ENCODE data around the gene PREB. TPM values are rescaled to one million over a fixed set of nuclear protein-coding genes. Genes with fewer than 3 reads are reported as not detected.

Gene PREB
- total RNA-seq, 1 donor, result 37.0 TPM

DNA sequence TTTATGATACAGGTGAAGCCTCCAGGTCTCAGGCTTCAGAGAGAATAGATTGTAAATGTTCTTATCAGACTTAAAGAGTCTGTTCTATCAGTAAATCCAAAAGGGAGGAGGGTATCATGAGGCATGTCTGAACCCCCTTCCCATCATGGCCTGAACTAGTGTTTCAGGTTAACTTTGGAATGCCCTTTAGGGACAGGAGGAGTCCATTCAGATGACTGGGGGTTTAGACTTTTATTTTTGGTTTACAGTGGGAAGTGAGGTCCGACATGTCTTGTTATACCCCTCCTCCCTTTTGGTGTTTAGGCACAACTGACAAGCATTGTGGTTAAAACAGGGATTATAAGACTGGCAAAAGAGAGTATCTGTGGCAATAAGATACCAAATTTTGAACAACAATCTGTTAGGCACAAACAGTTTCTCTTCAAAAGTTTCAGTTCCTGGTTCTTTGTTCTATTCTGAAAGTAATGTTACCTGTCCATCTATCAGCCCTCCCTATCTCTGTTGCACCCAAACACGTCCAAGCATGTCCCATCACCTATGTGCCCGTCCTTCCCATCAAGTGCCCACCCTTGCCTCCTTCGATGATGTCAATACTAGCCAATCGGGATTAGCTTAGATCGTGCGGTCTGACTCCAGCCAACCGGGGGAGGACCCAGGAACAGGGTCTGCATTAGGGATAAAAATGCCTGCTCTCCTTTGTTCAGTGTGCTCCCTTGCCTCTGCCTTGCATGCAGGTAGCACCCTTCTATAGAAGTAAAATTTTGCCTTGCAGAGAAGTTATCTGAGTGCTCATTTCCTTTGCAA, 30.7 kb upstream of the PREB start:
- DNase-seq (ENCODE audit: low read depth), result no peak
- TF ChIP-seq, protein P1, sequence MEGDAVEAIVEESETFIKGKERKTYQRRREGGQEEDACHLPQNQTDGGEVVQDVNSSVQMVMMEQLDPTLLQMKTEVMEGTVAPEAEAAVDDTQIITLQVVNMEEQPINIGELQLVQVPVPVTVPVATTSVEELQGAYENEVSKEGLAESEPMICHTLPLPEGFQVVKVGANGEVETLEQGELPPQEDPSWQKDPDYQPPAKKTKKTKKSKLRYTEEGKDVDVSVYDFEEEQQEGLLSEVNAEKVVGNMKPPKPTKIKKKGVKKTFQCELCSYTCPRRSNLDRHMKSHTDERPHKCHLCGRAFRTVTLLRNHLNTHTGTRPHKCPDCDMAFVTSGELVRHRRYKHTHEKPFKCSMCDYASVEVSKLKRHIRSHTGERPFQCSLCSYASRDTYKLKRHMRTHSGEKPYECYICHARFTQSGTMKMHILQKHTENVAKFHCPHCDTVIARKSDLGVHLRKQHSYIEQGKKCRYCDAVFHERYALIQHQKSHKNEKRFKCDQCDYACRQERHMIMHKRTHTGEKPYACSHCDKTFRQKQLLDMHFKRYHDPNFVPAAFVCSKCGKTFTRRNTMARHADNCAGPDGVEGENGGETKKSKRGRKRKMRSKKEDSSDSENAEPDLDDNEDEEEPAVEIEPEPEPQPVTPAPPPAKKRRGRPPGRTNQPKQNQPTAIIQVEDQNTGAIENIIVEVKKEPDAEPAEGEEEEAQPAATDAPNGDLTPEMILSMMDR (IDR thresholded peaks at IDR 0.05; ENCODE audit: insufficient read depth, low read length), result no peak
- no peak overlapping the region for H3K4me3 ChIP-seq (ENCODE audit: low read depth, low read length)

DNA sequence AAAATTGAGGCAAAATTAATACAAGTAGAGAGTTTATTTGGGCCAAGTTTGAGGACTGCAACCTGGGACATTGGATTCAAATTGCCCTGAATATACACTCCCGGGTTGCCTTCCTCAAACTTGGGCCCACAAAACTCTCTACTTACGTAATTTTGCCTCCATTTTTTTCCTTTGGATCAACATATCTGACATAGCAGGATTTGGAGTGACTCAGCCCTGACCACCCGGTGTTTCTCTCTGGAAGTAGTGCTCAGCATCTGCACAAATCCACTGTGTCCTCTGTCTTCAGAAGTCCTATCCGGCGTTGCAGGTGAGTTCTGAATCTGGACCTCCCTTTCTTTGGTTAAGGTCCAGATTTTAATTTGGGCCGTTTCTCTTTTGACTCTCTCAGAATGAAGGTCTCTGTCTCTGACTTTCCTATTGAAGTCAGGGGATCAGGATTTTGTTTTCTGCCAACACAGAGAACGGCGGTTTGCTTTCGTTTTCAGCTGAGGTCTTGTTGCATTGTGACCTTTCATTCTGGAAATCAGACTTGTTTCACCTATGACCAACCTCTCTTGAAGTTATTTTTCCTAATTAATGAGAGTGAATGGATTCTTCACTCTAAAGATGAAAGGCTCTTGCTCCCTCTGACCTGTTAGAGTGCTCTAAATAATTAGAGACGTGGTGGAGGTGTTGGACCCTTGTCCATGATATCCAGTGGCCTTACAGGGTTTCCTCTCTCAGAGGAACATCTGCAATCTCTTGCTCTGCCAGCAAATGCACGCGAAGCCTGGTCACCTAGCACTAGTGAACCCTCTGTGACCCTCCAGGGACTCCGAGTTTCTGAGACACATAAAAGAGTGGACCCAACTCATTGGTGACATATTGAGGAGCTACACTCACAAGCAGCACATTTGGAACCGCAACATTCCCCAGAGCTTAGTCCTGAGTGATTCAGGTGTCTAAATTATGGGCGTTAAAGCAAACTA, 28.0 kb upstream of the PREB start:
- H3K4me3 ChIP-seq (ENCODE audit: low read depth, low read length), result no peak overlapping the region
- peak; percentile 22 for DNase-seq (ENCODE audit: low read depth)
- TF ChIP-seq, protein P1 (IDR thresholded peaks at IDR 0.05; ENCODE audit: insufficient read depth, low read length), result no peak

DNA sequence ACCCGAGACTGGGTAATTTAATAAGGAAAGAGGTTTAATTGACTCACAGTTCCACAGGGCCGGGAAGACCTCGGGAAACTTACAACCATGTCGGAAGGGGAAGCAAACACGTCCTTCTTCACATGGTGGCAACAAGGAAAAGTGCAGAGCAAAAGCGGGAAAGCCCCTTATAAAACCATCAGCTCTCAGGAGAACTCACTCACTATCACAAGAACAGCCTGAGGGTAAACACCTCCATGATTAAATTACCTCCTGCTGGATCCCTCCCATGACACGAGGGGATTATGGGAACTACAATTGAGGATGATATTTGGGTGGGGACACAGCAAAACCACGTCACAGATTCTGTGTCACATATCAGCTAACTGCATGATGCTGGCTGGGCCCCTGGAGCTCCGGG, 25.8 kb upstream of the PREB start:
- no peak for DNase-seq (ENCODE audit: low read depth)
- TF ChIP-seq, protein P1 (IDR thresholded peaks at IDR 0.05; ENCODE audit: insufficient read depth, low read length), result no peak
- H3K4me3 ChIP-seq (ENCODE audit: low read depth, low read length), result no peak overlapping the region

DNA sequence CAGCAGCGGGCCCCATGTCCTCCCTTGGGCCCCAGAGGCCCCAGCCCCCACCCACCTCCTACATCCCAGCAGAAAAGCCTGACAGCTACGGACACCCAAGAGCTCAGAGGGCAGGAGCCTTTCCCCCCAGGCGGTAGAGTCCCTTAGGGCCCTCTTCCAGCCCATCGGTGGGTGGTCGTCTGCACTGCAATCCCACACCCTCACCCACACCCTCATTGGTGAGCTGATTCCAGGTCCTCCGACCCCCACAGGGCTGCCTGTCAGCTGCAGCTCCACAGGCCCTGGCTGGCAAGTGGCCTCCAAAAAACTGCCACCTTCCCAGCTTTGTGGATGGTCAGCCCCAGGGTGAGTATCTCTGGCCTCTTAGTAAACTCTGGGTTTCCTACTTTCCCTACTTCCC, 24.8 kb upstream of the PREB start:
- no peak for DNase-seq (ENCODE audit: low read depth)

DNA sequence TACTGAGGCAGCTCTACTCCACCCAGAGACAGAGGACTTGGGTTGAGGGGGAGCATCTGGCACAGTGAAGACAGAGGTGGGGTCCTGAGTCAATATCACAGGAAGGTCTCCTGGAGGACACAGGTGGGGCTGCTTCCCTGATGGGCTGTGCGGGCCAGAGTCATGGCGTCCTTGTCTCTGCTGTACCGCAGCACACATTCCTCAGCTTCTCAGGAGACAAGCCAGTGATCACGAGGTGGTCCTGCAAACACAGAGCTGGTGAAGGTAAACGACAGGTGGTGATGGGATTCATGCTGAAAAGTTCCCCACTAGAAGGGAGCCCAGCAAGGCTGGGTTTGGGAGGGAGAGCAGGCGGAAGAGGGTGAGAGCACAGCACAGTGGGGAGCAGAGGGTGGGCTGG, 24.0 kb upstream of the PREB start:
- TF ChIP-seq, protein P1 (IDR thresholded peaks at IDR 0.05; ENCODE audit: insufficient read depth, low read length), result no peak
- no peak for DNase-seq (ENCODE audit: low read depth)
- H3K4me3 ChIP-seq (ENCODE audit: low read depth, low read length), result no peak overlapping the region

More for the DNA sequence above, 24.8 kb upstream of the PREB start:
- TF ChIP-seq, protein P1 (IDR thresholded peaks at IDR 0.05; ENCODE audit: insufficient read depth, low read length), result no peak
- H3K4me3 ChIP-seq (ENCODE audit: low read depth, low read length), result no peak overlapping the region

DNA sequence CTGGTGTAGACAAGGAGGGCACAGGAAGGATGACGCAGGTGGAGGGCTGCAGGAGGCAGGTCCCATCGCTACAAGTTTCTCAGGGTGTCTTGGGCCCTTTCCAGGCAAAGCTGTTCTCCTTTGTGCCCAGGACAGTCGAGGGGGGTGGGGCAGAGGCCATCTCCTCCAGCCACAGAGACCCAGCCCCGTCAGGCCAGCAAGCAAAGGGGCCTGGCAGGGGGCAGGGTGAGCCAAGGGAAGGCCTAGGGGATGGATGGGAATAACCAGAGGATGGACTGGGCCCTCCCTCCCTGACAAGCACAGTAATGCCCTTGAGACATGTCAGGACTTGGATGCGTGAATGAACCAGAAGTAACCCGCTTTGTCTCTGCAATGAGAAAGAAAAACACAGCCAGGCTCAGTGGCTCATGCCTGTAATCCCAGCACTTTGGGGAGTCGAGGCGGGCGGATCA, 20.7 kb upstream of the PREB start:
- TF ChIP-seq, protein P1 (IDR thresholded peaks at IDR 0.05; ENCODE audit: insufficient read depth, low read length), result no peak
- no peak overlapping the region for H3K4me3 ChIP-seq (ENCODE audit: low read depth, low read length)
- no peak for DNase-seq (ENCODE audit: low read depth)
